Colonic mucosa (tissue), 4 donors: ENCODE data around the gene ABCA2. TPM values are rescaled to one million over a fixed set of nuclear protein-coding genes. Genes with fewer than 3 reads are reported as not detected.

Experiments used
- DNase-seq: peaks from one replicate; pipeline ENCODE4 v3.0.0-alpha.2; 2020
- H3K27ac ChIP-seq: fragments of 200-600 bp; one replicate; pipeline ENCODE4 v1.8.0; 2021
- H3K27me3 ChIP-seq: fragments of 200-600 bp; one replicate; pipeline ENCODE4 v1.8.0; 2021
- H3K36me3 ChIP-seq: fragments of 200-600 bp; one replicate; pipeline ENCODE4 v1.8.0; 2021
- H3K4me1 ChIP-seq: fragments of 200-600 bp; one replicate; pipeline ENCODE4 v1.8.0; 2021; ENCODE audit warnings: mild to moderate bottlenecking
- H3K4me3 ChIP-seq: fragments of 200-600 bp; one replicate; pipeline ENCODE4 v1.8.0; 2021
- H3K9ac ChIP-seq, 2 donors: one replicate each; pipeline ENCODE4 v1.7.0; 2013; ENCODE audit warnings: control low read depth in 2 of 2, low read depth in 2 of 2, low read length in 2 of 2
- H3K9me3 ChIP-seq: fragments of 200-600 bp; one replicate; pipeline ENCODE4 v1.8.0; 2021
- intact Hi-C: fragments of 100-400 bp; cut with DNase I; formaldehyde crosslinking; loops from one replicate; pipeline ENCODE4 v1.14.1; 2022
- total RNA-seq, 2 donors: library from RNA; stranded (reverse); fragmentation: NEBNext Ultra II Directional in 1 of 2; extraction: Animal tissue kit (Norgen Biotek cat#: 25700) in 1 of 2; gene quantifications; one replicate each; pipeline ENCODE4 v1.2.1, GENCODE V29; 2021
- TF ChIP-seq, protein P1 (sequence below): fragments of 200-600 bp; IDR thresholded peaks from one replicate; pipeline ENCODE4 v1.8.0; 2022; ENCODE audit warnings: antibody characterized with exemption, mild to moderate bottlenecking
- donor health status: healthy.
- donor health status: DM: no; HTN: no; CAD: no.
- donor health status: DM: no; HTN: no; CAD: no.

ABCA2 gene
- total RNA-seq, 2 donors from 2014 or later: 22.4 to 47.5 TPM

- H3K27me3 ChIP-seq: no peaks in the 10 kb centered on the region
- H3K9me3 ChIP-seq: no peaks in the 10 kb centered on the region
- TF ChIP-seq, protein P1, sequence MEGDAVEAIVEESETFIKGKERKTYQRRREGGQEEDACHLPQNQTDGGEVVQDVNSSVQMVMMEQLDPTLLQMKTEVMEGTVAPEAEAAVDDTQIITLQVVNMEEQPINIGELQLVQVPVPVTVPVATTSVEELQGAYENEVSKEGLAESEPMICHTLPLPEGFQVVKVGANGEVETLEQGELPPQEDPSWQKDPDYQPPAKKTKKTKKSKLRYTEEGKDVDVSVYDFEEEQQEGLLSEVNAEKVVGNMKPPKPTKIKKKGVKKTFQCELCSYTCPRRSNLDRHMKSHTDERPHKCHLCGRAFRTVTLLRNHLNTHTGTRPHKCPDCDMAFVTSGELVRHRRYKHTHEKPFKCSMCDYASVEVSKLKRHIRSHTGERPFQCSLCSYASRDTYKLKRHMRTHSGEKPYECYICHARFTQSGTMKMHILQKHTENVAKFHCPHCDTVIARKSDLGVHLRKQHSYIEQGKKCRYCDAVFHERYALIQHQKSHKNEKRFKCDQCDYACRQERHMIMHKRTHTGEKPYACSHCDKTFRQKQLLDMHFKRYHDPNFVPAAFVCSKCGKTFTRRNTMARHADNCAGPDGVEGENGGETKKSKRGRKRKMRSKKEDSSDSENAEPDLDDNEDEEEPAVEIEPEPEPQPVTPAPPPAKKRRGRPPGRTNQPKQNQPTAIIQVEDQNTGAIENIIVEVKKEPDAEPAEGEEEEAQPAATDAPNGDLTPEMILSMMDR: no peak
- intact Hi-C loops: no loop called here
- no peaks in the 10 kb centered on the region for H3K36me3 ChIP-seq
- peak overlapping the region; percentile 7 for H3K4me3 ChIP-seq
- peaks cover 24% of the 10 kb centered on the region for H3K4me1 ChIP-seq
- H3K9ac ChIP-seq: peak overlapping the region in 1 of 2 donors; percentile 43
- no peak for DNase-seq
- H3K27ac ChIP-seq: peak overlapping the region; percentile 27
These were observed 4.8 kb upstream of the ABCA2 start for GRCh38 chr9:137032858-137033257.

DNA sequence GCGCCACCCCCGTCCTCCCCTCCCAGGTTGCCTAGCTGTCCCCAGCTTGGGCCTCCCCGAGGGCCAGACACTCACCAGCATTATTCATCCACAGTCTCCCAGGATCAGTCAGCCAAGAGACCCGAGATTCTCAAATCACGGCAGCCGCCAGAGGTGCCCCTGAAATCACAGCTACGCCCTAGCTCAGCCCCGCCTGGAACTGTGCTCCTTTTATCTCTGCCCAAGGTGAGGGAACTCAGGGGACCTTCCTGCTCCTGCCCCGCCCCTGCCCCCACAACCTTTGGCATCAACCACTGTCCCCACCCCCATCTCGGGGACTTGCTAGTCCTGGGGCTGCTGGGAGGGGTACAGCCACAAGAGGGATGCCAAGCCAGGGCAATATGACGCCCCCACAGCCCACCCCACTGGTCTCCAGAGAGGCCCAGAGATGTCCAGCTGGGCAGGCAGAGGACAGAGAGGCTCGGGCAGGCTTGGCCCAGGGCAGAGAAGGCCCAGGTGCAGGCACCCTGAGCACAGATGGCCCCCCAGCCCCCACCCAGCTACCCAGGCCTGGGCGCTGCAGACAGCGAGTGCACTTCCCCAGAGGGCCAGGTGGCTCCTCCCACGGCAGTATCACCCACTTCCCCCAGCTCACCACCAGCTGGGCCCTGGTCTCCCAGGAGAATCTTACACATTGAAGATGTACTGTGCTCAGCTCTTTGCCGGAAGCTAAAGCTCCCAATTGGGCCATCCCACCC is 4.0 kb upstream of the ABCA2 start, which contains the start of gene FUT7:
Gene FUT7 (minus strand): TSS at position 185 of the 737 bp plus-strand sequence. CDS start 97 bp downstream, at position 88.
- Histone ChIP-seq H3K4me3 (peak within 1 kb of the TSS; percentile 7), H3K27ac (peak within 1 kb of the TSS; percentile 27), H3K4me1 (peaks cover 29% of the 10 kb centered on the region), H3K36me3 (no peaks in the 10 kb centered on the region), H3K27me3 (no peaks in the 10 kb centered on the region), H3K9ac (peak within 1 kb of the TSS in 1 of 2 donors; percentile 5), H3K9me3 (no peaks in the 10 kb centered on the region)
- DNase-seq: peak; percentile 34
- TF ChIP-seq, protein P1: no peak
- intact Hi-C loops: no loop called here

- intact Hi-C loops: no loop called here
- H3K4me3 ChIP-seq: no peak overlapping the region
These were observed 2.8 kb upstream of the ABCA2 start for GRCh38 chr9:137030538-137031527.

GRCh38 chr9:137030006-137030405 is 2.0 kb upstream of the ABCA2 start:
- no peak overlapping the region for H3K4me3 ChIP-seq
- H3K27me3 ChIP-seq: no peaks in the 10 kb centered on the region
- DNase-seq: no peak
- intact Hi-C loops: no loop called here
- H3K9me3 ChIP-seq: no peaks in the 10 kb centered on the region
- TF ChIP-seq, protein P1: no peak
- no peaks in the 10 kb centered on the region for H3K36me3 ChIP-seq
- no peak overlapping the region for H3K9ac ChIP-seq
- H3K27ac ChIP-seq: no peak overlapping the region
- peaks cover 32% of the 10 kb centered on the region for H3K4me1 ChIP-seq

More at GRCh38 chr9:137030538-137031527, 2.8 kb upstream of the ABCA2 start:
- Histone ChIP-seq H3K27me3 (no peaks in the 10 kb centered on the region), H3K36me3 (no peaks in the 10 kb centered on the region), H3K9me3 (no peaks in the 10 kb centered on the region), H3K4me1 (peaks cover 35% of the 10 kb centered on the region), H3K9ac (peak overlapping the region in 1 of 2 donors; percentile 24), H3K27ac (no peak overlapping the region)
- peak; percentile 31 for DNase-seq
- TF ChIP-seq, protein P1: no peak
